ENCODE results near the gene ALOX5AP.

ALOX5AP gene

GRCh38 chr13:30770929-30771328 is 35.6 kb downstream of the ALOX5AP start:
- no peak for DNase-seq

- DNase-seq: no peak
Observed at GRCh38 chr13:30773561-30773960, 38.2 kb downstream of the ALOX5AP start.

DNA sequence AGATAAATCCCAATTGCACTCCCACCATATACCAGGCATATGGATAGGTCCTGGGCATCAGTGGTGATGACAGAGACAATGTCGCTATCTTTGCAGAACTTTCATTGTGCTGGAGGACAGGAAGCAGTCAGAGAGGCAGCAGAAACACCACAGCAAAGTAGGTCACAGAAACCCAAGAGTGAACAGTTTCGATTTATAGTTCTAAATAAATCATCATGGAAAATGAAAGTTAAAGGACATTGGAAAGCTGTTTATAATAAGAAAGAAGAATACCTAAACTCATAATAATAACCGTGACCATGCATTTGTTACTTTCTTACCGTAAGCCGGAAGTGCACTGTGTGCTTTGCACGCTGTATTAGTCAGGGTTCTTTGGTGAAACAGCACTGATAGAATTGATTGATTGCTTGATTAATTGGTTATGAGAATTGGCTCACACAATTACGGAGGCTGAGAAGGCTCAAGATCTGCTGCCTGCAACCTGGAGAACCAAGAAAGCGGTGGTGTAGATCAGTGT is 38.9 kb downstream of the ALOX5AP start:
- DNase-seq: peak; percentile 25

GRCh38 chr13:30776661-30777060 is 41.3 kb downstream of the ALOX5AP start:
- DNase-seq: no peak

DNA sequence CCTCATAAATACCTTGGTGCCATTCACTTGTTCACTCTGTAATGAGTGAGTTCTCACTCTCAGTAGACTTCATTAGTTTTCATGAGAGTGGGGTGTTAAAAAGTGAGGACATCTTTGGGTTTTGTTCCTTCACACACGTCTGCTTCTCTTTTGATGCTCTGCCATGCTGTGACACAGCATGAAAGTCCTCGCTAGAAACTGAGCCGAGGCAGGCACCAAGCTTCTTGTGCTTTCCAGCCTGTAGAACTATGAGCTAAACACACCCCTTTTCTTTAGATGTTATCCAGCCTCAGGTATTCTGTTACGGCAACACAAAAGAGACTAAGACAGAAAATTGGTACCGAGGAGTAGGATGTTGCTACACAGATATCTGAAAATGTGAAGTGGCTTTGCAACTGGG is 43.7 kb downstream of the ALOX5AP start:
- no peak for DNase-seq

DNA sequence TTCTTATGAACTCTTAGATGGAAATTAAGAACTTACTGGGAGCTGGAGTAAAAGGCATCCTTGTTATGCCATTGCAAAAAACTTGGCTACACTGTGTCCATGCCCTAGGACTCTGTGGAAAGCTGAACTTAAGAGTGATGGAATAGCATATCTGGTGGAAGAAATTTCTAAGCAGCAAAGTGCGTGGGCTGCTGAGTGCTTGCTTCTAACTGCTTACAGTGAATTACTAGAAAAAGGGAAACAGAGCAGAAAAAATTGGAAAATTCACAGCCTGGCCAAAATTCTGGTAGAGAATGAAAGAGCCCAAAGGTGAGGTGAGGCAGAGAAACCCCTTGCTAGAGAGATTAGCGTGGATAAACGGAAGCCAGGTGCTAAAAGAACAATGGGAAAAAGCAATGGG is 44.3 kb downstream of the ALOX5AP start:
- DNase-seq: no peak

- DNase-seq: no peak
Observed at GRCh38 chr13:30780338-30780981, 45.1 kb downstream of the ALOX5AP start.

DNA sequence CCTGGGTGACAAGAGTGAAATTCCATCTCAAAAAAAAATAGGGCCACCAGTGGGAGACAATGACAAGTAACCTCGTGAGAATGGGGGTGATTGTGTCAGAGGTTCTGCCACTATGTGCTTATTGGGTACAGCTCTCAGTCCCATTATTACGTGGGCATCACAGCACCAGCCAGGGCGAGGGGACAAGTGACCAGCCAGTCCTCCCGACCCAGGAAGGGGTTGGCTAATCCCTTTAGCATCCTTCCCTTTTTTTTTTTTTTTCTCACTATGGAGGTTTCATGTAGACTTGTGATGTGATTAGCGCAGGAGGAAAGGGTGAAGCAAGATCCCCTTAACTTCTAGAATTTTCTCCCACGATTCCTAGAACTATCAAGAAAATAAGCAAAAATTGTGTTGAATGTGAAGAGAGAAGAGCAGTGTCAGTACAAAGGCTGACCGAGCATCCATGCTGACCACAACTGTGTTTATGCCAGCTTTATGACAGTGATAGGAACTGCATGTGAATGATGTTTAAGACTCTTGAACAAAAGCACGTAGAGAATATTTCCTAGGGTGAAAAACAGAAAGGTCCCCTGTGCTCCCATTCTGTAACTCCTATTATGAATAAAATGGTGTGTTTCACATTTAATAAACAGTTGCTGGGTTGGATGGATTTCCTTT is 50.0 kb downstream of the ALOX5AP start:
- DNase-seq: no peak

- DNase-seq: no peak
Observed at GRCh38 chr13:30786648-30787047, 51.3 kb downstream of the ALOX5AP start.

DNA sequence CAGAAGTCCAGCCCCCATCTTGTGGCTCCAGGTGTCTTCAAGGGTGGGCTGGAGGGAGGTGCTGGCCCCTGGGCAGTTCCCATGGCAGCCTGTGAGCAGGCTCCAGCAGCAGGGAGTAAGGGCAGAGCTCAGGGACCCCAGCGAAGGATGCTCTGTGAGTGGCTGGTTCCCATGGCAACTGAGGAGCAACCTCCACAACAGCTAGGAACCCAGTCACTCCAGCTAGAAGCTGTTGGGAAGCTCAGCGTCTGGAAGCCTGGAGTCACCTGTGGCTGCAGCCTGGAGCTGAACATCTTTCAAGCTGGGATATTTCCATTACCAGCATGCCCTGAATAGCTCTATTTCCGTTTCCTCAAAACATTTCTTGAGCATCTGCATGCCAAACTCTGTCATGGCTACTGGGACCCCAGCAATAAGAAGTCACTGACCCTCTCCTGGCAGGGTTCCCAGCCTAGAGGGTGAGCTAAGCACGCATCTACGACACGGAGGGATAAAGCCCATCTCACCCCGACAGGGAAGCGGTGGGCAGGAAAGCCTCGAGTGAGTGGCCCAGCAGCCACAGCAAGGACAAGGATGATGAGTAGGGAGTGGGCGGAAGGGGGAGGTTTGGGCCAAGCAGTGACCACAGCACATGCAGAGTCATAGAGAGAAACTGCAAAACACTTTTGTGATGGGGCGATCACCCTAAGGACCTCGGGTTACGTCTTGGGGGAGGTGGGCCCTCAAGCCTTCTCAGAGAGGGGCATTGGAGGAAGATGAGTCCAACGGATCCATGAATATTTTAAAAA is 52.6 kb downstream of the ALOX5AP start:
- no peak for DNase-seq

DNA sequence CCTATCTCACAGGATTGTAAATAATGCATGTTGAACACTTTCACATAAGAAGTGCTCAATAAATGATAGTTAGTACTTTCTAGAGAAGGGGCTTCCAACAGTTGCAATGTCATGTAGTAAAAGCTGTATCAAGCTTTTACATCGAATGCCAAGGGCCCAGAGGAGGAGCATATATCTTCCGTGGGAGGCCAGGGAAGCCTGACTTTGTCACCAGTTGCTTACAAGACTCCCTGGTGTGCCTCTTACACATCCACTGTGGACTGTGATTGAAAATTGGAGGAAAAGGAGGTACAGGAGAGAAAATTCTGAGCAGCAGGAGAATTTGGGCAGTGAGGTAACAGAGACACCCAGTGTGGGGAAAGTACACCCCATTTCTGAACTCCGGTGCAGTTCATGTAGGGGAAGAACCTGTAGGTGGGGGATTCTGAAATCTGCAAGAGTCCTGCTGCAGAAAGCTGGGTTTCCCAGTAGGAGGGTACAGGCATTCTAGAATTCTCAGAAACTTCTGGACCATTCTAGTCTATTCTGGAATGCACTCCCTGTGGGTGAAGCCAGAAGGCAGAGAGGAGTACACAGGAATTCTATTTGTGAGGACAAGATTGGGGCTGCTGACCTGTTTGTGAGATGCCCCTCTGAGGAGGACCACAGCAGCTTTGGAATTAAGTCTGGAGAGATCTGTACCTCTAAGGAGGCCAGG is 54.0 kb downstream of the ALOX5AP start:
- no peak for DNase-seq

DNA sequence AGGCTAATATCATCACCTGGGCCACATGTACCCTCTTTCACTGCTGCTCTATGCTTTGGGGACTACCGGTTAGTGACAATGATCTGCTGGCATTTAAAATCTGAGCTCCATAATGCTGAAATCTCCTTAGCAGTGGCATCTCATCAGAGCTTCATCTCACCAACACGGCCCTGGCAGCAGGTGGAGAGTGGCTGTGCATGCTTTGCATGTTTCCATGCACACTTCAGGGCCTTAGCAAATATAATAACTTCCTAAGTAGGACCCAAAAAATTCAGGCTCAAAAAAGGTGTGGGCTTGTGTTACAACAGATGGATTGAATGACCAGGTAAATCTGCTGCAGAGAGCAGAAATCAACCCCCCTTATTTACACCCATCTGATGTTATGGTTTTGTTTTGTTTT is 55.2 kb downstream of the ALOX5AP start:
- no peak for DNase-seq

DNA sequence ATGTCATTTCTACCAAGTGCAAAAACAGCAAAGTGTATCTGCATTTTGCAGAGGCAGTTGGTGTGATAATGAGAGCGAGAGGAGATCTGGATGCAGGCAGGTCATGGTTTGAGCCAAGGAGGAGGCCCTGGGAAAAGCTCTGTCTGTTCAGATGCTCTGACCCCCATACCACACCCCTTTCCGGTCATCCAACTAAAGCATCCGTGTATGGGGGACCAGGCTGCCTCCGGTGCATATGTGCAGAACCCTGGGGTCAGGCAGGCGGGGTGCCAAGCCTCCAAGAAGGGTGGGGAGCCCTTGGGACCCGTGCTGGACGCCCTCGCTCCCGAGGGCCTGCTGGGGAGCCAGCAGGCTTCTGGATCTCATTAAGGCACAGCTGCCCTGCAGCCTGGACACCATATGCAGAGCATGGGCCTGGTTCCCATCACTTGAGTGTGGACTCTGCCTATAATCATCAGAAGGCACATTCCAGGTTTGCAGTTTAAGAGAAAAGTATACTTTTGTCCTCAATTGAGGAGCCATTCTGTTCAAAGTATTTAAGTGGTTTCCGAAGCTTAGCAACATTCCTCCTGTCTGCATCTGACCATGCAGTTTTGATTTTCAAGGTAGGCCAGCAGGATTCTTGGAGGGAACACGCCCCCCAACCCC is 56.1 kb downstream of the ALOX5AP start:
- DNase-seq: no peak

DNA sequence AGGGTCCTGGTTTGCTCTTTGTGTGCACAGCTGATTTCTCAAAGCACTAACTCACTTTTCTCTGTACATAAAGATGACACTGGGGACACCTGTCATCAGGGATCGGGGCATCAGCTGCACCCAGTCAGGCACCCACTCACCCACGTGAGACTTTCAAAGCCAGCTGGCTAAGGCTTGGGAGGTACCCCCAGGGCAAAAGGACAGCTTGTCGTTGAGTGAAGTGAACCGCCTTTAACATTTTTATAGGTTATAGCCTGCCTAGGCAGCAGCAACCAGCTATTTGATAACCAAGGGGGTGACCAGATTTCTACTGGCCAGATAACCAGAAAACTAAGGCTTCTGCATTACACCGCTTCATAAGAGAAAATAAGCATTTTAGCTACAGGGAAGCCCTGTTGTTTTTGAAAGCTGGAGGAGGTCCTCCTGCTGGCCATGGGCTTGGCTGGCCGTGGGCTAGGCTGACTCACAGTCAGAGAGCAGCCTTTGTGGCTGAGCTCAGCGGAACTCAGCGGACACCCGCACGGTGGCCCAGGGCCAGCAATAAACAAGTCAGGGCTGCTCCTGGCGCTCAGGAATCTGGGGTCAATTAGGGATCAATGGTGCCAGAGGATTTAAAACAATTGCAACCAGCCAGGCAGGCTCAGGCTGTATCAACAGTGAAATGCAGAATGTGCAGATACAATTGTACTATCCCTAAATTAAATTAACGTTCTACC is 57.1 kb downstream of the ALOX5AP start:
- no peak for DNase-seq

DNA sequence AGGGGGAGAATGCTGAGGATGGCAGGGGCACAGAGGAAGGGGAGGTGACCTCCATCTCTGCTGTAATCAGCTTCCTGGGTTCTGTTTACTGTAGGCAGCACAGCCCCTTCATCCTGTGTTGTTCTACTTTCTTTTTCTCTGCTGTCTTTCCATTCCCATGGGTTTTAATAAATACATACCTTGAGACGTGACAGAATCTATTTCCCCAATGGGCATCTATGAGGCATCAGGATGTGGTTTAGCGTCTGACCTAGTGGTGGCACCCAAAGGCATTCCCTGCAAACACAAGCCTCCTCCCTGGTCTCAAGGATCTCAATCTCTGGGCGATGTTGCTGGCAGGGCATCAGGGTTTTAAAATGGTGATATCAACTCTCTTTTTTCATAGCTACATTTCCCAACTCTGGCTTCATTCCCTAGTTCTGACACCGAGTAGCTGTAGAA is 60.8 kb downstream of the ALOX5AP start:
- peak; percentile 13 for DNase-seq

DNA sequence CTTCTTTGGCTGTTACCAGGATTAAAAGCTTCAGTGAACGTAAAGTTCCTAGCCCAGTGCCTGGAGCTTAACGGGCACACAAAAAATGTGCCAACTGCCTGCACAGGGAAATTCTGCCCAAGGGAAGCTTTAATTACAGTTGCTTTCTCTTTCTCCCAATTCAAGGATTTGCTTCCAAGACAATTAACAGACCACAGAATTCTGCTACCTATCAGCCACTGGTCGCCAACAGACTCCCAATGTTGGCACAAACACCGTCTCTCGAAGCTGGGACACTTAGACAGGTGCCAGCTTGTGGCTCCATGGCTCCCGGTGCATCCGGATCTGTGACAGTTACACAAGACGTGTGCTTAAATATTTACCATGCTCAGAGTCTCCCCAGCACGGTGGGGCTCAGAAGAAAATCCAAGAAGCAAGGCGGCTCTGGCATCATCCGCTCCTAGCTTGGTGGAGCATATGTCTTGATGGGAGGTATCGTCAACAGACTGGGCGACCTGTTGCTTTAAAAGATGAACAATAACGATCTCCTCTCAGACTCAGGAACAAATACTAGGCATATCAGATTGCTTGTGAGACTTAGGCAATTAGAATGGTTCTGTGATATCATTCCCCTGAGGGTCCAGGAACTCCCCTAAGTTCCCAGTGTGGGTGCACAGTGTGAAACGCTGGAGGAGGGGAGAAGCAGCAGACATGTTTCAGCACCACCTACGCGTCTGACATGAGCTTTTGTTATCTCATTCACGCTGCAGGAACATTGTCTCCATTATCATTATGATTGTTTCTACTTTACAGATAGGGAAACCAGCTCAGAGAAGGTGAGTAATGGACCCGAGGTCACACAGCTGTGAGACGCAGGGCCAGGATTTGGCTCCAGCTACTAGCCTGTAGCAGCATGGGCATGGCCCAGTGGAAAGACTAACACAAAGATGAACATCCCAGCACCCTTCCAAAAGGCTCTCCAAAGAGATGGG is 61.6 kb downstream of the ALOX5AP start:
- DNase-seq: no peak

GRCh38 chr13:30797847-30798535 is 62.6 kb downstream of the ALOX5AP start:
- no peak for DNase-seq

DNA sequence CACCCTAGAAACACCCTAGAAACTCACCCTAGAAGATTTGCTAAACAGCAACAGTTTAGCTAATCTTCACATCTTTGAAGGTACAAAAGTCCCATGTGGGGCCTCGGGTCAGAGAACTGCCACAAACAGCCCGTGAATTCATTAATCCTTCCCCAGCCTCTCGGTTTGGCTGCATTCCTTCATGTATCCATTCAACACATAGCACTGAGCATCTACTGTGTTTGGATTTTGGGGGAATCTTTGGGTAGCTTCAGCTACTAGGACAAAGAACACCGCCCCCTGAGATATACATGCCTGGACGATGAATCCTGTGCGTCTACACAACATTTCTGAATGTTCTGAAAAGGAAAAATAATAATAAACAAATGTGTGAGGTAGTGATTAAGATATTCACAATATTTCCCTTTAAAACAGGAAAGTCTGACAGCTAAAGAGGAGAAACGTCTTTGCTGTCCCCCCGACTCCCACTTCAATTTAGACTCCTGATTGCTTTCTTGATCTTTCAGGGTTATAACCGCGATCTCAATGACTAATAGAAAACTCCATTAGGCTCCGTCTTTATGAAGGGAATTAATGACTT is 63.5 kb downstream of the ALOX5AP start:
- no peak for DNase-seq

GRCh38 chr13:30799356-30799824 is 64.0 kb downstream of the ALOX5AP start:
- no peak for DNase-seq
